Neuronal stem cell (in vitro differentiated cells): ENCODE measurements around the gene PIGL.

Experiments used
- DNase-seq: peaks from one replicate; pipeline ENCODE4 v3.0.0-alpha.2; 2013; ENCODE audit warnings: low spot score
- H2AFZ ChIP-seq: one replicate; pipeline ENCODE4 v1.6.1; 2013; ENCODE audit warnings: mild to moderate bottlenecking, low read length, inconsistent platforms
- H2AK5ac ChIP-seq: 2 replicates; pipeline ENCODE4 v1.6.1; 2013; ENCODE audit warnings: low read depth, mild to moderate bottlenecking, inconsistent platforms, low read length, moderate library complexity, mixed read lengths
- H2BK120ac ChIP-seq: 2 replicates; pipeline ENCODE4 v1.6.1; 2013; ENCODE audit warnings: low read depth, mild to moderate bottlenecking, inconsistent platforms, low read length, moderate library complexity, mixed read lengths
- H2BK12ac ChIP-seq: one replicate; pipeline ENCODE4 v1.6.1; 2013; ENCODE audit warnings: low read length, inconsistent platforms
- H2BK15ac ChIP-seq: 2 replicates; pipeline ENCODE4 v1.6.1; 2013; ENCODE audit warnings: mild to moderate bottlenecking, low read length, inconsistent platforms, mixed read lengths
- H2BK5ac ChIP-seq: one replicate; pipeline ENCODE4 v1.6.1; 2013; ENCODE audit warnings: inconsistent platforms, mild to moderate bottlenecking, low read length, moderate library complexity
- H3K14ac ChIP-seq: one replicate; pipeline ENCODE4 v1.6.1; 2013; ENCODE audit warnings: low read length, inconsistent platforms
- H3K18ac ChIP-seq: 2 replicates; pipeline ENCODE4 v1.6.1; 2013; ENCODE audit warnings: low read length, inconsistent platforms
- H3K23ac ChIP-seq: 2 replicates; pipeline ENCODE4 v1.6.1; 2013; ENCODE audit warnings: low read depth, mild to moderate bottlenecking, mixed read lengths, low read length, inconsistent platforms; ENCODE audit not compliant: poor library complexity
- H3K27ac ChIP-seq: replicated peaks from 3 replicates; pipeline ENCODE4 v1.5.1; 2013; ENCODE audit warnings: low read length, inconsistent platforms
- H3K27me3 ChIP-seq, 3 experiments: 2 replicates each; pipeline ENCODE4 v1.6.1; 2013; ENCODE audit warnings: low read length in 3 of 3, mild to moderate bottlenecking in 2 of 3, inconsistent platforms in 1 of 3, low read depth in 1 of 3, mixed read lengths in 1 of 3, moderate library complexity in 1 of 3; ENCODE audit not compliant: control insufficient read depth in 3 of 3, insufficient read depth in 3 of 3
- H3K36me3 ChIP-seq, 2 donors: replicated peaks in 1 of 2; 2 replicates each; pipeline ENCODE4 v1.6.1; 2013; ENCODE audit warnings: low read length in 2 of 2; ENCODE audit not compliant: control insufficient read depth in 2 of 2, insufficient read depth in 2 of 2
- H3K4ac ChIP-seq: 2 replicates; pipeline ENCODE4 v1.6.1; 2013; ENCODE audit warnings: inconsistent platforms, mild to moderate bottlenecking, low read length, moderate library complexity
- H3K4me1 ChIP-seq, 2 donors: 1 replicate in 1 of 2; 2 replicates in 1 of 2; pipeline ENCODE4 v1.6.1; 2013; ENCODE audit warnings: low read length in 2 of 2, low read depth in 1 of 2; ENCODE audit not compliant: control insufficient read depth in 2 of 2, insufficient read depth in 1 of 2
- H3K4me2 ChIP-seq: one replicate; pipeline ENCODE4 v1.6.1; 2013; ENCODE audit warnings: mild to moderate bottlenecking, low read length, inconsistent platforms; ENCODE audit not compliant: insufficient read depth, poor library complexity, severe bottlenecking
- H3K4me3 ChIP-seq, 2 donors: 2 replicates each; pipeline ENCODE4 v1.5.1; 2013; ENCODE audit warnings: low read length in 2 of 2, mild to moderate bottlenecking in 2 of 2, inconsistent platforms in 1 of 2, moderate library complexity in 1 of 2
- H3K79me1 ChIP-seq: one replicate; pipeline ENCODE4 v1.6.1; 2013; ENCODE audit warnings: low read depth, mild to moderate bottlenecking, inconsistent platforms, low read length, moderate library complexity
- H3K9ac ChIP-seq: one replicate; pipeline ENCODE4 v1.6.1; 2013; ENCODE audit warnings: mild to moderate bottlenecking, low read depth, low read length, inconsistent platforms; ENCODE audit not compliant: poor library complexity
- H3K9me3 ChIP-seq, 2 donors: replicated peaks in 1 of 2; 2 replicates each; pipeline versions ENCODE3 to v1.6.1; 2013; ENCODE audit warnings: low read length in 2 of 2, mild to moderate bottlenecking in 2 of 2, inconsistent platforms in 1 of 2, low read depth in 1 of 2, mixed read lengths in 1 of 2, moderate library complexity in 1 of 2; ENCODE audit not compliant: control insufficient read depth in 2 of 2, insufficient read depth in 1 of 2
- H4K8ac ChIP-seq: one replicate; pipeline ENCODE4 v1.6.1; 2013; ENCODE audit warnings: low read depth, mild to moderate bottlenecking, inconsistent platforms, low read length, moderate library complexity
- H4K91ac ChIP-seq: one replicate; pipeline ENCODE4 v1.6.1; 2013; ENCODE audit warnings: low read length, low read depth, mild to moderate bottlenecking, inconsistent platforms; ENCODE audit not compliant: poor library complexity
- WGBS, 2 donors: extraction: QIAGEN DNeasy Blood & Tissue Kit; methylation state at CpG; one replicate each; pipeline ENCODE4 v1.1.7; 2013; ENCODE audit warnings: missing lambda C conversion rate in 2 of 2, mixed read lengths in 1 of 2; ENCODE audit not compliant: insufficient read length in 2 of 2, insufficient replicate concordance in 1 of 2; ENCODE audit errors: extremely low coverage in 2 of 2; 5-methylcytosine and 5-hydroxymethylcytosine counted together

PIGL gene

DNA sequence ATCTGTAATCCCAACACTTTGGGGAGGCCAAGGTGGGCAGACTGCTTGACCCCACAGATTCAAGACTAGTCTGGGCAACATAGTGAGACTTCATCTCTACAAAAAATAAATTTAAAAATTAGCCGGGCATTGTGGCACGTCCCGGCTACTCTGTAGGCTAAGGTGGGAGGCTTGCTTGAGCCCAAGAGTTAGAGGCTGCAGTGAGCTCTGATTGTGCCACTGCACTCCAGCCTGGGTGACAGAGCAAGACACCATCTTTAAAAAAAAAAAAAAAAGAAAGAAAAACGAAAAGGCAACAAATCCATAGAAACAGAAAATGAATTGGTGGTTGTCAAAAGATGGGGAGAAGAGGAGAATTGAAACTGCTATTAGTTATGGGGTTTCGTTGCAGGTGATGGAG lies 29.4 kb upstream of the PIGL start:
- WGBS, 2 donors = no CpG with 5 or more reads among the region's 5 CpGs
- peaks cover 0 to 21% of the 10 kb centered on the region in 2 donors for H3K9me3 ChIP-seq
- peaks cover 4 to 90% of the 10 kb centered on the region in 2 donors for H3K36me3 ChIP-seq

DNA sequence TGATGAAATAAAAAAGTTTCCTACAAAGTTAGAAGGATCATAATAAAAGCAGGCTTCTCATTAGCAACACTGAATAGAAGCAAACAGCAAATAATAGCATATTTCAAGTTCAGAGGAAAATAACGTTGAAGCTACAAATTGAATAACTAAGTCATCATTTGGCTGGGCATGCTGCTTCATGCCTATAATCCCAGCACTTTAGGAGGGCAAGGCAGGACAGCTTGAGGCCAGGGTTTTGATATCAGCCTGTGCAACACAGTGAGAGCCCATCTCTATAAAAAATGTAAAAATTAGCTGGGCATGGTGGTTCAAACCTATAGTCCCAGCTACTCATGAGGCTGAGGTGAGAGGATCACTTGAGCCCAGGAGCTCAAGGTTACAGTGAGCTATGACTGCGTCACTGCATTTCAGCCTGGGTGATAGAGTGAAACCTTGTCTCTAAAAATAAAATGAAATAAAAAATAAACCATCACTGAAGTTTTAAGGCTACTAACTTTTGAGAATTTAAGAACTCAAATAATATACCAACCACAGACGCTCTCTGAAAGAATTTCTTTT lies 27.1 kb upstream of the PIGL start:
- Histone ChIP-seq H3K14ac (no peak overlapping the region), H2BK120ac (no peak overlapping the region), H3K4me2 (no peak overlapping the region), H2BK12ac (no peak overlapping the region), H3K9ac (no peak overlapping the region), H3K79me1 (no peaks in the 10 kb centered on the region), H2BK5ac (no peak overlapping the region), H3K4me1 (no peaks in the 10 kb centered on the region), H4K91ac (no peak overlapping the region), H3K27me3 (no peaks in the 10 kb centered on the region), H3K23ac (no peak overlapping the region), H2AFZ (no peak overlapping the region), H2AK5ac (no peak overlapping the region), H3K4ac (no peak overlapping the region), H3K9me3 (peaks cover 0 to 3% of the 10 kb centered on the region in 2 donors), H3K18ac (no peak overlapping the region), H4K8ac (no peak overlapping the region), H3K4me3 (no peak overlapping the region), H2BK15ac (no peak overlapping the region), H3K36me3 (peaks cover 6 to 90% of the 10 kb centered on the region in 2 donors), H3K27ac (no peak overlapping the region)
- WGBS, 2 donors = no CpG with 5 or more reads among the region's 3 CpGs
- no peak for DNase-seq

More for the DNA sequence above, 29.4 kb upstream of the PIGL start:
- Histone ChIP-seq H3K4me1 (no peaks in the 10 kb centered on the region), H3K14ac (no peak overlapping the region), H2BK120ac (no peak overlapping the region), H2BK12ac (no peak overlapping the region), H3K23ac (no peak overlapping the region), H4K91ac (no peak overlapping the region), H3K4me3 (no peak overlapping the region), H2BK15ac (no peak overlapping the region), H4K8ac (no peak overlapping the region), H3K27ac (no peak overlapping the region), H2AK5ac (no peak overlapping the region), H3K4ac (no peak overlapping the region), H3K4me2 (no peak overlapping the region), H2AFZ (no peak overlapping the region), H3K27me3 (no peaks in the 10 kb centered on the region), H2BK5ac (no peak overlapping the region), H3K18ac (no peak overlapping the region), H3K79me1 (no peaks in the 10 kb centered on the region), H3K9ac (no peak overlapping the region)
- DNase-seq = no peak

DNA sequence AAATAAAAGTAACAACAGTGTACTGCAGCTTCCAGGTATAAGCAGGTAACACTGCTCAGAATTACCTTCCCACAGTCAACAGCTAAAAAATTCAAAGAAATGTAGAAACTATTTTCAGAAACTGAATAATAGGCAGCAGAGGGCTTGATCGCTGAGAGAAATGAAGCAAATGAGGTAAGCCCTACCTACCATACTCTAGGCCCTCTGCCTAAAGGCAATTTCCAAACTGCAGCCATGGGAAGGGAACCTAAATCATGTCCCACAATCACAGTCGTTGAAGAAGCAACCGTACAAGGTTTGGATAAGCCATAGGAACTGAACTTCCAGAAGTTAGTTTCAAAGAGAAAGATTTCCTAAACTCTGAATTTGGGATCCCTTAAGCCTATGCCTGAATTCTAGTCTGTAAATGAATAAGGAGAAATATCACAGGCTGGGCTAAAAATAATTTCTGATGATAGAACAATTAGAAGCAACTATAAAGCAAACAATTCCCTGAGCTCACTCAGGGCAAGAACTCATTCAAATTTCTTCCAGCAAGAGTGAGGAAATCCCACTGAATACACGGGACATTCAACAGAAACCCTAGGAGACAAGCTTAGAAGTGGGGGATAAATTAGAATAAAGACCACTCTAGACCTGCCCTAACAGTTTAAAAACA lies 26.2 kb upstream of the PIGL start:
- no peak overlapping the region for H3K14ac ChIP-seq
- H2BK5ac ChIP-seq = no peak overlapping the region
- no peak overlapping the region for H3K18ac ChIP-seq
- H3K9me3 ChIP-seq = no peaks in the 10 kb centered on the region
- peaks cover 7 to 88% of the 10 kb centered on the region in 2 donors for H3K36me3 ChIP-seq
- no peak overlapping the region for H4K91ac ChIP-seq
- no peak overlapping the region for H3K27ac ChIP-seq
- no peak overlapping the region for H2AK5ac ChIP-seq
- no peak for DNase-seq
- H2BK120ac ChIP-seq = no peak overlapping the region
- no peak overlapping the region for H3K23ac ChIP-seq
- no peak overlapping the region for H3K9ac ChIP-seq
- H3K79me1 ChIP-seq = no peaks in the 10 kb centered on the region
- no peak overlapping the region for H4K8ac ChIP-seq
- no peak overlapping the region for H3K4me3 ChIP-seq
- H3K4me2 ChIP-seq = no peak overlapping the region
- no peaks in the 10 kb centered on the region for H3K27me3 ChIP-seq
- H3K4ac ChIP-seq = no peak overlapping the region
- H2BK12ac ChIP-seq = no peak overlapping the region
- H2BK15ac ChIP-seq = no peak overlapping the region
- no CpG with 5 or more reads among the region's 4 CpGs for WGBS, 2 donors
- H3K4me1 ChIP-seq = no peaks in the 10 kb centered on the region
- H2AFZ ChIP-seq = no peak overlapping the region

DNA sequence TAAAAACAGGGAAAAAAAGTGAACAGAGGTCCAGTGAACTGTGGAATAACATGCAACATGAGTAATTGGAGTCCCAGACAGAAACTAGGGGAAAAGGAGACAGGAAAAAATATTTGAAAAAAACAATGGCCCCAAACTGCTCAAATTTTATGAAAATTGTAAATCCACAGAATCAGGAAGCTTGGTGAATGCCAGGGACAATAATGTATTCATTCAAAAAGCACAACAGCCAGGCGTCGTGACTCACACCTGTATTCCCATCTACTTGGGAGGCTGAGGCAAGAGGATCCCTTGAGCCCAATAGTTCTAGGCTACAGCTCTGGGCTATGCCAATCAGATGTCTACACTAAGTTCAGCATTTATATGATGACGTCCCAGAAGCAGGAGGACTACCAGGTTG lies 25.4 kb upstream of the PIGL start:
- H2BK5ac ChIP-seq = no peak overlapping the region
- no peak overlapping the region for H2BK120ac ChIP-seq
- no peak overlapping the region for H3K4me3 ChIP-seq
- no peak overlapping the region for H3K27ac ChIP-seq
- peaks cover 5 to 81% of the 10 kb centered on the region in 2 donors for H3K36me3 ChIP-seq
- no peak overlapping the region for H4K91ac ChIP-seq
- H3K23ac ChIP-seq = no peak overlapping the region
- no peak overlapping the region for H3K4me2 ChIP-seq
- no peaks in the 10 kb centered on the region for H3K4me1 ChIP-seq
- no peak overlapping the region for H3K14ac ChIP-seq
- no peak overlapping the region for H3K4ac ChIP-seq
- H2AK5ac ChIP-seq = no peak overlapping the region
- no peak overlapping the region for H3K9ac ChIP-seq
- no peak for DNase-seq
- no CpG with 5 or more reads among the region's 3 CpGs for WGBS, 2 donors
- H3K18ac ChIP-seq = no peak overlapping the region
- H2BK12ac ChIP-seq = no peak overlapping the region
- H3K27me3 ChIP-seq = no peaks in the 10 kb centered on the region
- no peak overlapping the region for H4K8ac ChIP-seq
- H2BK15ac ChIP-seq = no peak overlapping the region
- H3K9me3 ChIP-seq = no peaks in the 10 kb centered on the region
- no peaks in the 10 kb centered on the region for H3K79me1 ChIP-seq
- H2AFZ ChIP-seq = no peak overlapping the region
